ENCODE data around the gene LRRC32.

DNA sequence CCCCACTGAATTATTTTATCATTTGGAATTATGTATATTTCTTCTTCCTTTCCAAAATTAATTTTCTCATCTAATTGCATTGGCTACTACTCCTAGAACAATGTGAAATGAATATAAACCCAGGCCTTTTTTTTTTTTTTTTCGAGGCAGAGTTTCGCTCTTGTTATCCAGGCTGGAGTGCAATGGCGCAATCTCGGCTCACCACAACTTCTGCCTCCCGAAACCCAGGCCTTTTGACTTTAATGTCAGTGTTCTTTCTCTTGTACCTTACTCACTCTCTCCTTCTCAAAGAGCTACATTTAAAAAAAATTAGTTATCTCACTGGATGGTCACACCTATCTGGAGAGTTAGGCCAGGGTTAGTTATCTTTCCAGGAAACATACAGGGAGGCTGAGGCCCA lies 35.3 kb upstream of the LRRC32 start:
- no peak for TF ChIP-seq POLR2A (IDR thresholded peaks at IDR 0.05; ENCODE audit: low read depth, low read length)
- no peak for TF ChIP-seq POLR2AphosphoS5 (IDR thresholded peaks at IDR 0.05; ENCODE audit: low read depth, low read length)
